Measurements from ENCODE around the gene OXSR1.

GRCh38 chr3:38116471-38117162 lies 48.7 kb upstream of the OXSR1 start:
- TF ChIP-seq CTCF (conservative IDR thresholded peaks at IDR 0.05; ENCODE audit: low read depth in 2 of 2) (peak in 1 of 2 experiments; percentile 30; a peak in 1 of 4 replicates), CREB1 (CRISPR knock-in tag; IDR thresholded peaks at IDR 0.05; ENCODE audit: low read depth) (no peak), EZH2 (IDR thresholded peaks at IDR 0.05; ENCODE audit: low read depth, unreplicated experiment) (no peak), EZH2phosphoT487 (IDR thresholded peaks at IDR 0.05; ENCODE audit: unreplicated experiment) (no peak), POLR2AphosphoS5 (IDR thresholded peaks at IDR 0.05; ENCODE audit: low read depth) (no peak)
